Stimulated activated naive CD8-positive, alpha-beta T cell treated with anti-CD3 and anti-CD28 coated beads, Interleukin-15, Interleukin-2, amounts not matched to agents 100 U/mL and 50 U/mL, for 24 hours (primary cell): Measurements from ENCODE around the gene SUPT5H.
"Not testable (repeated sequence)": the region's sequence is repeated elsewhere in the genome, so short reads cannot be mapped to it uniquely, and the experiment has no call there.

Source experiments
- ATAC-seq: fragments of 150-1000 bp; cut with Tn5 transposase; one replicate; pipeline ENCODE4 v1.10.0; 2021
- DNase-seq: peaks from one replicate; pipeline ENCODE4 v3.0.0; 2021

Gene SUPT5H

GRCh38 chr19:39465956-39466747 is 20.8 kb downstream of the SUPT5H start:
- DNase-seq: no peak
- no peak for ATAC-seq

- ATAC-seq: no peak
- no peak for DNase-seq
These were observed 22.6 kb downstream of the SUPT5H start for GRCh38 chr19:39467941-39468340.

GRCh38 chr19:39469036-39469435 is 23.7 kb downstream of the SUPT5H start:
- DNase-seq (no peak), ATAC-seq (no peak)

- DNase-seq (no peak), ATAC-seq (no peak)
These were observed 24.2 kb downstream of the SUPT5H start for GRCh38 chr19:39469567-39469966.

GRCh38 chr19:39470724-39471339 is 25.4 kb downstream of the SUPT5H start:
- ATAC-seq (peak; percentile 79), DNase-seq (peak; percentile 26)

- DNase-seq (peak; percentile 44), ATAC-seq (peak; percentile 8)
These were observed 26.6 kb downstream of the SUPT5H start for GRCh38 chr19:39471756-39472536.

- no peak for DNase-seq
- no peak for ATAC-seq
These were observed 27.5 kb downstream of the SUPT5H start for GRCh38 chr19:39472746-39473442.

GRCh38 chr19:39473443-39473960 is 28.1 kb downstream of the SUPT5H start:
- no peak for DNase-seq
- ATAC-seq: no peak

- DNase-seq (peak; percentile 81), ATAC-seq (no peak)
These were observed 28.8 kb downstream of the SUPT5H start for GRCh38 chr19:39474139-39474620.

GRCh38 chr19:39475748-39476147 is 30.4 kb downstream of the SUPT5H start:
- no peak for ATAC-seq
- no peak for DNase-seq

- ATAC-seq, DNase-seq: not testable (repeated sequence)
These were observed 34.0 kb downstream of the SUPT5H start for GRCh38 chr19:39479319-39479801.

- DNase-seq (no peak), ATAC-seq (no peak)
These were observed 34.5 kb downstream of the SUPT5H start for GRCh38 chr19:39479916-39480315.

- peak; percentile 100 for DNase-seq
These were observed 35.2 kb downstream of the SUPT5H start, which contains the start of gene TIMM50 for GRCh38 chr19:39480337-39481228. TIMM50 (plus strand) TSS chr19:39480838; CDS start chr19:39480854, 16 bp downstream.

GRCh38 chr19:39481229-39481545 is 35.8 kb downstream of the SUPT5H start:
- DNase-seq: no peak
- ATAC-seq: no peak

More at GRCh38 chr19:39480337-39481228, 35.2 kb downstream of the SUPT5H start, which contains the start of gene TIMM50:
- ATAC-seq: peak; percentile 96

- DNase-seq (no peak), ATAC-seq (no peak)
These were observed 36.3 kb downstream of the SUPT5H start for GRCh38 chr19:39481676-39482075.

GRCh38 chr19:39483141-39483540 is 37.8 kb downstream of the SUPT5H start:
- DNase-seq (no peak), ATAC-seq (no peak)

GRCh38 chr19:39489756-39490155 is 44.4 kb downstream of the SUPT5H start:
- ATAC-seq (no peak), DNase-seq (no peak)

- DNase-seq (no peak), ATAC-seq (no peak)
These were observed 46.8 kb downstream of the SUPT5H start for GRCh38 chr19:39492225-39492624.

GRCh38 chr19:39492788-39493187 is 47.4 kb downstream of the SUPT5H start:
- DNase-seq: no peak
- no peak for ATAC-seq

GRCh38 chr19:39494661-39495060 is 49.3 kb downstream of the SUPT5H start:
- ATAC-seq: no peak
- DNase-seq: no peak

- DNase-seq: no peak
- ATAC-seq: no peak
These were observed 50.7 kb downstream of the SUPT5H start for GRCh38 chr19:39496063-39496462.
